Endothelial cell of umbilical vein (primary cell): ENCODE measurements around the gene NR2E1. TPM values are rescaled to one million over a fixed set of nuclear protein-coding genes. Genes with fewer than 3 reads are reported as not detected.

Experiments used
- BruUV-seq: library from RNA; stranded (reverse); fragments of 400-500 nt; replicated peaks from 2 replicates; lab custom pipeline; 2021; lab: Mats Ljungman, UMichigan
- CTCF ChIA-PET: fragments of 300-600, 350-600 bp; sonication (Branson Sonifier 250); formaldehyde crosslinking; loops from one replicate; lab custom pipeline; 2021; ENCODE audit warnings: antibody characterized with exemption, inconsistent platforms; lab: Charles Lee
- POLR2A ChIA-PET: fragments of 300-600, 350-600 bp; sonication (Branson Sonifier 250); formaldehyde crosslinking; loops from one replicate; lab custom pipeline; 2021; ENCODE audit warnings: antibody characterized with exemption, inconsistent platforms; lab: Charles Lee
- DNase-seq: peaks from one replicate; pipeline ENCODE4 v3.0.0-alpha.2; 2011; ENCODE audit warnings: low read depth, low spot score
- FAIRE-seq: peaks from 2 replicates; lab custom pipeline; 2011; peaks lifted over from hg19 to GRCh38; lab: Jason Lieb, UNC
- H2AFZ ChIP-seq: 2 replicates; pipeline ENCODE4 v1.6.0; 2012; ENCODE audit warnings: low read depth, low read length, control low read depth, inconsistent platforms
- H3K27ac ChIP-seq: 2 replicates; pipeline ENCODE4 v1.5.1; 2011; ENCODE audit warnings: low read depth, mild to moderate bottlenecking, control low read depth, low read length, moderate library complexity; ENCODE audit not compliant: insufficient read depth
- H3K27me3 ChIP-seq, 2 experiments: 2 replicates each; pipeline versions ENCODE4 v1.6.0 to v1.6.1; 2011; ENCODE audit warnings: low read length in 2 of 2, mixed read lengths in 1 of 2; ENCODE audit not compliant: control insufficient read depth in 2 of 2, insufficient read depth in 2 of 2
- H3K36me3 ChIP-seq, 2 experiments: 2 replicates in 1 of 2; 3 replicates in 1 of 2; pipeline ENCODE4 v1.5.1; 2011; ENCODE audit warnings: low read length in 2 of 2, mild to moderate bottlenecking in 1 of 2, moderate library complexity in 1 of 2; ENCODE audit not compliant: control insufficient read depth in 2 of 2, insufficient read depth in 2 of 2; ENCODE audit errors: extremely low read depth in 1 of 2
- H3K4me1 ChIP-seq: 3 replicates; pipeline ENCODE4 v1.5.1; 2011; ENCODE audit warnings: mild to moderate bottlenecking, low read length; ENCODE audit not compliant: control insufficient read depth, insufficient read depth; ENCODE audit errors: extremely low read depth
- H3K4me2 ChIP-seq: 2 replicates; pipeline ENCODE4 v1.6.1; 2011; ENCODE audit warnings: low read length, control low read depth, mixed read lengths; ENCODE audit not compliant: insufficient read depth
- H3K4me3 ChIP-seq, 3 experiments: fragments of 200-600 bp in 1 of 3; sonication (generic), shearing (Covaris generic) in 1 of 3; replicated peaks in 1 of 3; 2 replicates each; pipeline ENCODE4 v1.5.1; 2011 to 2016; ENCODE audit warnings: control low read depth in 3 of 3, low read length in 3 of 3, mild to moderate bottlenecking in 2 of 3, inconsistent platforms in 1 of 3, low read depth in 1 of 3, moderate library complexity in 1 of 3; ENCODE audit not compliant: insufficient read depth in 1 of 3
- H3K79me2 ChIP-seq: 2 replicates; pipeline ENCODE4 v1.6.0; 2012; ENCODE audit warnings: low read length, inconsistent platforms; ENCODE audit not compliant: control insufficient read depth, insufficient read depth
- H3K9ac ChIP-seq: replicated peaks from 2 replicates; pipeline ENCODE3; 2011; ENCODE audit warnings: low read length, control low read depth; ENCODE audit not compliant: insufficient read depth; ENCODE audit errors: extremely low read depth
- H3K9me1 ChIP-seq: replicated peaks from 3 replicates; pipeline ENCODE4 v1.6.0; 2011; ENCODE audit warnings: mild to moderate bottlenecking, low read length; ENCODE audit not compliant: control insufficient read depth, insufficient read depth; ENCODE audit errors: extremely low read depth
- H3K9me3 ChIP-seq: replicated peaks from 2 replicates; pipeline ENCODE4 v1.5.1; 2012; ENCODE audit warnings: low read length, inconsistent platforms; ENCODE audit not compliant: control insufficient read depth, insufficient read depth
- H4K20me1 ChIP-seq: replicated peaks from 2 replicates; pipeline ENCODE3; 2011; ENCODE audit warnings: mild to moderate bottlenecking, low read length; ENCODE audit not compliant: control insufficient read depth, insufficient read depth; ENCODE audit errors: extremely low read depth
- CTCF ChIP-seq, 2 donors: IDR thresholded peaks; 1 replicate in 1 of 2; 2 replicates in 1 of 2; pipeline ENCODE4 v1.5.1; 2011; ENCODE audit warnings: low read length in 2 of 2, mild to moderate bottlenecking in 2 of 2, moderate library complexity in 2 of 2, control low read depth in 1 of 2, inconsistent platforms in 1 of 2, low read depth in 1 of 2; ENCODE audit not compliant: insufficient read depth in 1 of 2; ENCODE audit errors: extremely low read depth in 1 of 2
- EZH2 ChIP-seq: IDR thresholded peaks from 2 replicates; pipeline ENCODE4 v1.6.1; 2012; ENCODE audit warnings: borderline replicate concordance, low read depth, mild to moderate bottlenecking, moderate library complexity, low read length, inconsistent platforms; ENCODE audit not compliant: severe bottlenecking
- JUN ChIP-seq: IDR thresholded peaks from 2 replicates; pipeline ENCODE4 v1.6.1; 2011; ENCODE audit warnings: borderline replicate concordance, low read depth; ENCODE audit not compliant: insufficient read length, insufficient read depth
- MYC ChIP-seq: IDR thresholded peaks from one replicate; pipeline ENCODE4 v1.6.1; 2011; ENCODE audit warnings: mild to moderate bottlenecking, low read depth, low read length
- POLR2AphosphoS5 ChIP-seq: IDR thresholded peaks from 2 replicates; pipeline ENCODE4 v1.6.1; 2012; ENCODE audit warnings: low read depth, mild to moderate bottlenecking, control low read depth, low read length, moderate library complexity; ENCODE audit not compliant: insufficient read depth
- dilution Hi-C: fragments of 300-500 bp; cut with MboI; formaldehyde crosslinking; loops from one replicate; pipeline ENCODE4 v1.15.0; 2019; ENCODE audit warnings: low sequenced_read_pairs; ENCODE audit not compliant: extremely low pct_ligation_motif_present
- intact Hi-C: fragments of 100-400 bp; cut with micrococcal nuclease; formaldehyde crosslinking; loops from one replicate; pipeline ENCODE4 v1.10.0; 2022
- polyA plus RNA-seq, 4 experiments: library from polyadenylated mRNA; depleted of rRNA in 3 of 4; stranded (reverse) in 3 of 4; unstranded in 1 of 4; fragments of >200 nt; gene quantifications; 2 replicates each; pipeline versions ENCODE4 v1.2.1 to v1.2.3, GENCODE V29; 2011 to 2012; ENCODE audit warnings: missing spikeins in 1 of 4
- total RNA-seq: library from RNA; stranded (reverse); gene quantifications from 2 replicates; pipeline ENCODE4 v1.2.3, GENCODE V29; 2021

NR2E1 gene
- total and polyA plus RNA-seq, 2 donors (not counting 3 experiments of a cell fraction or from before 2014, with no cell fraction given), result not detected

GRCh38 chr6:108132863-108133262 lies 33.0 kb upstream of the NR2E1 start:
- no peak overlapping the region for H2AFZ ChIP-seq
- intact Hi-C loops (no loop called here), dilution Hi-C loops (no loop called here)
- ChIA-PET CTCF (interaction anchor here (1.2 to 2.5 kb wide), 5 partner anchors 14 to 359 kb away, joined by 3 to 9 read pairs (median 4); no protein-coding TSS in a partner anchor), POLR2A (no interaction called here)
- H3K9ac ChIP-seq, result no peak overlapping the region
- H3K27me3 ChIP-seq, result peaks cover 28 to 29% of the 10 kb centered on the region in 2 experiments
- DNase-seq (no peak), FAIRE-seq (no peak)
- H3K79me2 ChIP-seq, result no peaks in the 10 kb centered on the region
- no peaks in the 10 kb centered on the region for H3K9me1 ChIP-seq
- H3K36me3 ChIP-seq, result no peaks in the 10 kb centered on the region
- no peak overlapping the region for H3K4me2 ChIP-seq
- no peaks in the 10 kb centered on the region for H3K9me3 ChIP-seq
- TF ChIP-seq JUN (no peak), MYC (no peak), EZH2 (peak; percentile 25), CTCF (IDR thresholded peaks at IDR 0.05; ENCODE audit: extremely low read depth in 1 of 2, insufficient read depth in 1 of 2, low read depth in 1 of 2, low read length in 2 of 2) (no peak)
- no peak overlapping the region for H3K27ac ChIP-seq
- BruUV-seq, result no TSS peak
- peaks cover 9% of the 10 kb centered on the region for H3K4me1 ChIP-seq
- no peaks in the 10 kb centered on the region for H4K20me1 ChIP-seq
- no peak overlapping the region for H3K4me3 ChIP-seq

- peak; percentile 87 for FAIRE-seq
- intact Hi-C loops (no loop called here), dilution Hi-C loops (no loop called here)
Measured at GRCh38 chr6:108133594-108134179, 32.1 kb upstream of the NR2E1 start.

More at GRCh38 chr6:108133594-108134179, 32.1 kb upstream of the NR2E1 start:
- H3K9ac ChIP-seq, result peak overlapping the region; percentile 32
- no peaks in the 10 kb centered on the region for H3K9me3 ChIP-seq
- peak overlapping the region; percentile 24 to 35 (median 26) for H3K4me3 ChIP-seq
- H4K20me1 ChIP-seq, result no peaks in the 10 kb centered on the region
- POLR2A ChIA-PET, result interaction anchor here (0.6 kb wide), 1 partner anchor 38 kb away, joined by 3 read pairs; no protein-coding TSS in a partner anchor
- DNase-seq, result peak; percentile 80
- H3K4me1 ChIP-seq, result peaks cover 9% of the 10 kb centered on the region
- H3K4me2 ChIP-seq, result peak overlapping the region; percentile 58
- BruUV-seq, result TSS peak; percentile 85
- H3K27ac ChIP-seq, result no peak overlapping the region
- no peaks in the 10 kb centered on the region for H3K79me2 ChIP-seq
- CTCF ChIA-PET, result interaction anchor here (0.8 to 2.5 kb wide), 6 partner anchors 19 to 358 kb away, joined by 3 to 9 read pairs (median 4); no protein-coding TSS in a partner anchor
- H2AFZ ChIP-seq, result peak overlapping the region; percentile 71
- H3K9me1 ChIP-seq, result no peaks in the 10 kb centered on the region
- TF ChIP-seq MYC, result no peak
- peak in 1 of 2 donors; percentile 4 for TF ChIP-seq CTCF (IDR thresholded peaks at IDR 0.05; ENCODE audit: extremely low read depth in 1 of 2, insufficient read depth in 1 of 2, low read depth in 1 of 2, low read length in 2 of 2)
- peak; percentile 52 for TF ChIP-seq JUN
- TF ChIP-seq POLR2AphosphoS5, result peak; percentile 36
- peaks cover 22 to 25% of the 10 kb centered on the region in 2 experiments for H3K27me3 ChIP-seq
- H3K36me3 ChIP-seq, result no peaks in the 10 kb centered on the region
